GM21619 (cell line): ENCODE measurements around the gene DNAL4.

Source experiments
- ATAC-seq: cut with Tn5 transposase; IDR thresholded peaks from one replicate; pipeline ENCODE4 v1.9.1; 2021; ENCODE audit not compliant: unreplicated experiment

DNAL4 gene, protein sequence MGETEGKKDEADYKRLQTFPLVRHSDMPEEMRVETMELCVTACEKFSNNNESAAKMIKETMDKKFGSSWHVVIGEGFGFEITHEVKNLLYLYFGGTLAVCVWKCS

DNA sequence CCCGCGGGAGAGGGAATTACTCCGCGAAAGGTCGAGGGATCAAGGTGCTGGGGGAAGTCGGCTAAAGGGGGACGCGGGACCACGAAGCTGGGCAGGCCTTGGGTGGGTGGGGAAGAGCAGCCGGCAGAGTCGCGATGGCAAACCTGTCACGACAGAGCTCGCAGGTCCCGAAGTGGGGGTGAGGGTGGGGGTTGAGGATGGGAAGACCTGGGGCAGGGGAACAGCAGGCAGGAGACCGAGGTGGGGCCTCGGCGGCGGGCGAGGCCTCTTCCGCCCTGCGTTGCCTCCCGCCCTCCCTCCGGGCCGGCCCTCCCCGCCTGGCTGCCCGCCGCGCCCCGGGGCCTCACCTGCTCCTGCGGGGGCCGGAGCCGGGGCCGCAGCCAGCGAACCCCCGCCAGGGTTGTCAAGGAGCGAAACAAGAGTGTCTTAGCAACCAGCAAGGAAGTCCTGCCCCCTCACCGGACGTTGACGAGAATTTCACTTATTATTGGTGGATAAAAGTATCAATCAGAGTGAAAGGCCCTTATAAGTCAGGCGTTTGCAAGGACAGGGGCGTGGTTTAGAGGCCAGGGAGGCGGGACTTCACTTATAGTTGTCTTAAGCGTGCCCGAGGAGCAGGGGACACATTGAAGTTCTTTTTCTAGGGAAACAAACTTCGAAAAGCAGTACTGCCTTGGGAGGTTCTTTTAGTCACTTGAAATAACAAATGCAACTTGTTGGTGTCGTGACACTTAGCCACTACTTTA, at the start of gene DNAL4:
Gene DNAL4 (minus strand): TSS at position 423 of the 746 bp plus-strand sequence. CDS start 11,412 bp downstream, outside the sequence.
- ATAC-seq: peak; percentile 92

DNA sequence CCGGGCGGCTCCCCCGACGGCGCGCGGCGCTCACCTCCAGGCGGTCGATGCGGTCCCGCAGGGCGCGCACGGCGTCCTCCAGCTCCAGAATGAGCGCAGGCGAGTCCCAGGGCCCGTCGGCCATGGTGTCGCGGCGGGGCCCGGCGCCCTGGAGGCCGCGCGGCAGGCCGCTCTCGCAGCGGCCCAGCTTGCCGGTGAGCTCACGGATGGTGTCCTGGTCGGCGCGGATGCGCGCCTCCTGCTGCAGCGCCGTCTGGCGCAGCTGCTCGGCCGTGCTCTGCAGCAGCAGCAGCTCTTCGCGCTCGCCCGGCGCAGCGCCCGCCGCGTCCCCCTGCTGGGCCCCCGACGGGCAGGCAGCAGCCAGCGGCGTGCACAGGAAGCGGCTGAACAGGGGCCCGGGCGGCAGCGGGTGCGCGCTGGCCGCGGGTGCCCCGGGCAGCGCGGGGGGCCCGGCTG, 49.3 kb upstream of the DNAL4 start:
- ATAC-seq: no peak

DNA sequence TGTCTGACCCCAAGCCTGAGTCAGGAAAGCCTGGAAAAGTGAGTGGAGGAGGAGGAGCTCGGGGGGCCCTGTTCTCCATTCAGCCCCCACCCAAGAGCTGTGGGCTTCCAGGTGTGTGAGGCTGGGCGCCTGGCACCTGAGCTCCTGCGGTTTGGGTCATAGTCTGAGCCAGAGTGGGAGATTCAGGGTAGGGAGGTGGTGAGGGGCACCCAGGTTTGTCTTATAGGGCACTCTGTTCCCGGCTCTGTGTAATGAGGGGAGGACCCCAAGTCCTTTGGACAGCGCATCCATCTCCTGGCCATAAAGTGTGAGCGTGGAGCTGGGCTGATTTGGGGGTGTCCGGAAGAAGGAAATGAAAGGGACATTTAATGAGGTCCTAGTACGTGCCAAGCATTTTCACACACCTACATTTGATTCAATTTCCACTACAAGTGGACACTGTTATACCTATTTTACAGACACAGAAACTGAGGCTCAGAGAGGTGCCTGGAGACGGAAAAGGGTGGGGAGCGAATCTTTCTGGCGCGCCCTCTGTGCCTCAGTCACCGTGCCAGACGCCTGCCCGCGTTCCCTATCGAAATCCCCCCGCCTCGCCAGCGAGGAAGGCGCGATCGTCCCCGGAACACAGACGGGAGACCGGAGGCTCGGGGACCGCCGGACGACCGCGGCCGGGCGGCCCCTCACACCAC, 48.7 kb upstream of the DNAL4 start:
- no peak for ATAC-seq

DNA sequence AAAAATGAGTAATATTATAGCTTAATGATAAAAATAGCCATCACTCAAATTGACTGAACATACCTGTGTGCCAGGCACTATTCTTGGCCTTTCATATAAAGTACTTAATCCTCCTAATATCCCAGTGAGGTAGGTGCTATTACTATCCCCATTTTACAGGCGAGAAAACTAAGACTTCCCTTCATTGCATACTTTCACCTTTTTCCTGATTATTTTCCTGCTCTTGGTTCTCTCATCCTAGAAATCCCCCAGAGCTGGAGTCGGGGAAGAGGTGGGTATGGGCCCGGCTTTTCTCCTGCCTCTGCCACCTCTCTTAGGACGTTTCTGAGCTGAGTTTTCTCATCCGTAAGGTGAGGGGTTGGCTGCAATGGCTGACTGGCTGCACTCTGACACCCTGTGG, 47.7 kb upstream of the DNAL4 start:
- no peak for ATAC-seq

DNA sequence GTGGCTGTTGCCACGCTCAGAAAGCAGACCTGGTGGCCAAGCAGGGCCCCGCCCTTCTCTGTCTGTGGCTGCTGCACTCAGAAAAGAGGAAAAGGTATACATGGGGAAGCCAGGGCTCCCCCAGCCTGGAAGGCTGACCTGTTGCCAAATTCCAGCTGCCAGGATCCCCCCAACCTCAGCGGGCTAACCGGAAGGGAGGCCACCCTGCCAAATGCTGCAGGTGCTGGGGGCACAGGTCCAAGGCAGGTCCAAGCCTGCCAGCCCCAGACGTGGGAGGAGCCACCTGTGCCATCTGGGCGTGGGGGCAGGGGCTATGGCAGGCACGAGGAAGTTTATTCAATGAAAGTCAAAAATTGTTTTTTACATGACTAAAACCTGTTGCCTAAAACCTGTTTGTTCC, 47.3 kb upstream of the DNAL4 start:
- no peak for ATAC-seq

DNA sequence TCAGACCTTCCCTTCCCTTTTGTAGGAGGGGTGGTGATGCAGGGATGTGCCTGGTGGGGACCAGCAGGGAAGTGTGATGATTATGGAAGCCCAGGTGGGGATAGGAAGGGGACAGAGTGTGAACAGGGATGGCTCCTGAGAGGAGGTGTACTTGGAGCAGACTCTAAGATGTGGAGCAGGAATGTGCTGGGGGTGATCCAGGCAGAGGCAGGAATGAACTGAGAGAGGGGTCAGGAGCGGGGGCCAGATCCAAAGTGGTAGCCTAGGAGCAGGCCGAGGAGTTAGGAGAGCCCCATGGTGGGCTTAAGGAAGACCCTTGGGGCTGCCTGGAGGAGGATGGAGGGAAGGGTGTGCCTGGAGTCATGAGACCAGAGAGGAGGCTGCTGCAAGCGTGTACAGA, 46.2 kb upstream of the DNAL4 start:
- no peak for ATAC-seq

DNA sequence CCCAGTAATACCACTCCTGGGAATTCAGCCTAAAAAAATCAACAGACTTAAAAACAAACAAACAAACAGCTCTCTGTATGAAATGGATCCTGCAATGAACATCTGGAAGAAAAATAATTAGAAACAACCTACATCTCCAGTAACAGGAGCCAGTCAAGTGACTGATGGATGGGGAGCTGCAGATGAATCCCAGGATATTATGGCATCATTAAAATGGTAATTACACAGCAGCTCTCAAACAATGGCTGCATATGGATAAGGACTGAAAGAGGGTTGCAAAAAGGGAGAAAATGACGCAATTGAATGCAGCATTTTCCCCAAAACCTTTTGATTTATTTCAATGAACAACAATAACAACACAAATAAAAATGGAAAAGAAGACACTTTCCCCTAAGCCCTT, 45.7 kb upstream of the DNAL4 start:
- no peak for ATAC-seq

DNA sequence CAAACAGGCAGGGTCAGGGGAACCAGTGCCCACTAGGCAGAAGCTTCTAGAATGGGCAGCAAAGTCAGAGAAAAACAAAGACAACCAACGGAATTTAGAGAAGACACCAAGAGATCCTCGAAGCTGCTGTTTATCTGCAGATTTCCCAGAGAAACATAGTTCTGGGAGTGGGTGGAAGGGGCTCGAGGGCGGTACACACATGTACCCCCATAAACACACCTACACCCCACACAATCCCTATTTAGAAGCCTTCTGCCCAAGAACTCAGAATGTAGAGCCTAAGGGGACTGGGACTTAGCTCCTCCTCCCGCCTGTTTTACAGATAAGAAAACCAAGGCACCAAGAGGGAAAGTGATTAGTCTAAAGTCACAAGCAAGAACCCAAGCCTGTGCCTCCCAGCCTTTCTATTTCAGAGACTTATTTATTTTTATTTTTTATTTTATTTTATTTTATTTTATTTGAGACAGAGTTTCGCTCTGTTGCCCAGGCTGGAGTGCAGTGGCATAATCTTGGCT, 43.5 kb upstream of the DNAL4 start:
- ATAC-seq: no peak

DNA sequence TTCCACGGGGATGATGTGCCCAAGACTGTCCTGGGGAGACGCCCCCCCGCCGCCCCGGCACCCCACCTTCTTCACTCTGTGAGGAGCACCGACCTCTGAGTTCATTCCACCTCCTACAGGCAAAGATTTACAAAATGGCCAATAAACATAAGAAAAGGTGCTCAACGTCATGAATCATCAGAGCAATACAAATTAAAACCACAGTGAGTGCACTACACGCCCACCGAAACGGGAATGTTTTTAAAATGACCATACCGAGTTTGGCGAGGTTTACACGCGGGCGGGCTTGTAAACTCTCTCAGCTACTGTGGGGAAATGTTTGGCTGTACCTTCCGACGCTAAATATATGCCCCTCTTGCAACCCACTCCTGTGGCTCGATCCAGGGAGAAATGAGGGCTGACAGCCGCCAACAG, 42.0 kb upstream of the DNAL4 start:
- ATAC-seq: no peak

DNA sequence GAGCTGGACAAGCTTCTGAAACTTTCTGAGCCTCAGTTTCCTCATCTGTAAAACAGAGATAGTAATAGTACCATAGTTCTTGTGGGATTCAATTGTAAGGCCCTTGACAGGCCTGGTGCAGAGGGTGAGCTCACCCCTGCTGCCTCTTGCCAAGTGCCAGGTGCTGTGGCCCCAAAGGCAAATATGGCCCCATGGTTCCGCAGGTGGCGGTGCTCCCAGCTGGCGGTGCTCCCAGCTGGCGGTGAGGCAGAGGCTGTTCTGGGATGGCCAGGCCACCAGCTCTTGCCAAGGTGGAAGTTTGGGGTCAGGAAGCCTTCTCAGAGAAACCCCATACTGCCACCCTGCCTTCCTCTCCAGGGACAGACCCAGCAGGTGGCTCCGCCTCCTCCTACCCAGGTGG, 41.0 kb upstream of the DNAL4 start:
- no peak for ATAC-seq

DNA sequence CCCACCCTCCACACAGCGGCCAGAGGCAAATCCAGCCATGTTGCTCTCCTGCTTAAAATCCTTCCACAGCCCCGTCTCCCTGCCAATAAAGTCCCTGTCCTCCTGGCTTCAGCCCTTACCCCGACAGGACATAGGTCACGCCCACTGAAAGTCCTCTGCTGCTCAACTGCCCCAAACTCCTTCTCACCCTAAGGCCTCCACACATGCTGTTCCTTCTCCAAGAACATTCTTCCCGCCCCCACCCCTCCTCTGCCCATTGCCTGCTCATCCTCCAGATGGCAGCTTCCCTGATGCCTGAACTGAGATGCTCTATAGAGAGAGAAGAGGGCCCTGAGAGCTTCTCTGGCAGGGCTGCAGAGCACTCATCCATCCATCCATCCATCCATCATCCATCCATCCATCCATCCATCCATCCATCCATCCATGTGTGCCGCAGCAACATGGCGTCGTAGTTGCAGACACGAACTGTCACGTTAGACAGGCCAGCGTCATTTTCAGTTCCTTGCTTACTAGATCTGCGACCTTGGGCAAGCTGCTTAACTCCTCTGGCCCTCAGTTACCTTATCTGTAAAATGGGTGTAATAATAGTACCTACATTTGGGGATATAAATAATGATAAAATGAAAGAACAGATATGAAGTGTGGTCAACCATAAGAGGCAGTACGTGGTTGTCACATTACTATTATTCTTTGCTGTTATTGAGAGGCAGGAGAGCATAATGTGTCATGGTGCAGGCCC, 40.4 kb upstream of the DNAL4 start:
- no peak for ATAC-seq

DNA sequence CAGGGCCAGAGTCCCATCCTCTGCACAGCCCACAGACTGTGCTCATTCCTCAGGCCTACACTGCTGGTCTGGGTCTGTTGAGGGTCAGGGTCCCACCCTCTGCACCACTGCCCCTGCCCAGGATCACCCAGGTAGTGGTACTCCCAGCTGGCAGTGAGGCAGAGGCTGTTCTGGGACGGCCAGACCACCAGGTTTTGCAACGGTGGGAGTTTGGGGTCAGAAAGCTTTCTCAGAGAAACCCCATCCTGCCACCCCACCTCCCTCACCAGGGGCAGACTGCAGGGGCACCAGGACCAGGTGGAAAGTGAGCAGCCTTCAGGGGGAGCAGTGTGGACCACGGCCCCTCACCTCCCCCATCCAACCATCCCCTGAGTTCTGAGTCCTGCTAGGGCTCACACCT, 39.1 kb upstream of the DNAL4 start:
- ATAC-seq: no peak

DNA sequence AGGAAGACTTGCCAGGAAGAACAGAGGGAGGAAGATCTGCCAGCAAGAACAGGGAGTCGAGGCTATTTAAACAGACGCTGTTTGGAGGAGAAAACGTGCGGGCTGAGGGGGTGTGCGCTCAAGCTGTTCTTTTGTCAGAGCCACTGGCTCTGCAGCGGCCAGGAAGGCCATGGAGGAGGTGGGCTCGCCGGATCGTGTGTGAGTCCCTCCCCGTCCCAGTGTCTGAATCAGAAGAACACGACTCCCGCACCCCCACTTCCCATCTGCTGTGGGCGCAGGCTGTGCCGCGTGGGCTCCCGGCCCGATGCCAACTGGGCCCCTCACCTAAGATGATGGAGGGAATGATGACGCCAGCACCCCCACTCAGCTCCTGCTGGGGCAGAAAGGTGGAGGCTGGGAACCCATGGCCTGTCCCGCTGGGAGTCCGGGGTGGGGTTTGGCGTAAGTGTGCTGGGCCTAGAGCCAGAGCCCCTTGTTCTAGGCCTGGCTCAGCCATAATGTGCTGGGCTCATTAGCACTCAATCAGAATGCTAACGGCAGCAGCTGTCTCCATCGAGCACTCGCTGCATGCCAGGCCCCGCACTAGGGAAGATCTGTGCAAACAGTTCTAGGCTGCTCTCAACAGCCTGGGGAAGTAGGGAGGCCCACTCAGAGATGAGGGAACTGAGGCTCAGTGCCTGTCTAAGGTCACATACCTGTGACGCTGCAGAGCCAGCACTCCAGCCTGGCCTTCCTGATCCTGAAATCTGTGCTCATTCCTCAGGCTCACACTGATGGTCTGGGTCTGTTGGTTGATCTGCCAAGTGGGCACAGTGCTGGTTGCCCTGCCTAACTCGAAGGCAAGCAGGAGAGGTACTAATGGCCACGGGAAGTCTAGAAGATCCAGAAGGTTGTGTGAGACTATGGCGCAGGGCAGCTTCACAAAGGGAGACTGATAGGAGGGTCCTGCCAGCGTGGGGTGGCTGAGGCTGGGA, 38.3 kb upstream of the DNAL4 start:
- ATAC-seq: no peak

DNA sequence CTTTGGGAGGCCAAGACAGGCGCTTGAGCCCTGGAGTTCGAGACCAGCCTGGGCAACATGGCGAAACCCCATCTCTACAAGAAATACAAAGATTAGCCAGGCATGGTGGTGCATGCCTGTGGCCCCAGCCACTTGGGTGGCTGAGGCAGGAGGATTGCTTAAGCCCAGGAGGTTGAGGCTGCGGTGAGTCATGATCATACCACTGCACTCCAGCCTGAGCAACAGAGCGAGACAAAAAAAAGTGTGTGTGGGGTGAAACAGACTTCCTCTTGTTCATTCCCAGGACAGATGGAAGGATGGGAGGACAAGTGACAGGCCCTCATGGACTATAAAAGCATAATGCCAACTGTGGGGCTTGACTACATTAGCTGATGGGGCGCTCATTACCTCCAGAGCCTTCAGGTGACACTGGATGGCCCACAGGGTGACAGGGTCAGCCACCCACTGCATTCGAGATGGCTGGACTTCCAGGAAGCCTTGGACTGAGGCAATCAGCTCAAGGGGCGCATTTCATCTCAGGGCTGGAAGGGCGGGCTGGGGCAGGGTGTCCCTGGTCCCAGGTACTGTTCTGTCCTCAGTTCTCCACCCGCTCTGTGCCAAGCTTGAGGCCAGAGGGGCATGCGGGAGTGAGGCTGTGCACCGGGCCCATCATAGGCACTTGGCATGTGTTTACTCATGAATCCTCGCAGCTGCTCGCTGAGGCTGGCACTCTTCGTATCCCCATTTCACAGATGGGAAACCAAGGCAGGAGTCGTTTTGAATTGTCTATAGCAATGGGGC, 37.4 kb upstream of the DNAL4 start:
- ATAC-seq: no peak

DNA sequence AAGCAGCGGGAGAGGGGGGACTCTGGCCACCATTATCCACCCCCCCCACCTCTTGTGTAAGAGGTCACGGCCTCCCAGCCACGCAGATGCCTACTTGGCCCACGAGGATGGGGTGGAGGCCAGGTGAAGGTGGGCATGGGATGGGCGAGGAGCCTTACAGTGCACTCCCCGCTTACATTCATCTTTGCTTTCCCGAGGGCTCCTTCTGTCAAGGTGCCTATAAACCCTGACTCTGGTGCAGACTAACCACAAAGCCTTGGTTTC, 36.8 kb upstream of the DNAL4 start:
- ATAC-seq: no peak

DNA sequence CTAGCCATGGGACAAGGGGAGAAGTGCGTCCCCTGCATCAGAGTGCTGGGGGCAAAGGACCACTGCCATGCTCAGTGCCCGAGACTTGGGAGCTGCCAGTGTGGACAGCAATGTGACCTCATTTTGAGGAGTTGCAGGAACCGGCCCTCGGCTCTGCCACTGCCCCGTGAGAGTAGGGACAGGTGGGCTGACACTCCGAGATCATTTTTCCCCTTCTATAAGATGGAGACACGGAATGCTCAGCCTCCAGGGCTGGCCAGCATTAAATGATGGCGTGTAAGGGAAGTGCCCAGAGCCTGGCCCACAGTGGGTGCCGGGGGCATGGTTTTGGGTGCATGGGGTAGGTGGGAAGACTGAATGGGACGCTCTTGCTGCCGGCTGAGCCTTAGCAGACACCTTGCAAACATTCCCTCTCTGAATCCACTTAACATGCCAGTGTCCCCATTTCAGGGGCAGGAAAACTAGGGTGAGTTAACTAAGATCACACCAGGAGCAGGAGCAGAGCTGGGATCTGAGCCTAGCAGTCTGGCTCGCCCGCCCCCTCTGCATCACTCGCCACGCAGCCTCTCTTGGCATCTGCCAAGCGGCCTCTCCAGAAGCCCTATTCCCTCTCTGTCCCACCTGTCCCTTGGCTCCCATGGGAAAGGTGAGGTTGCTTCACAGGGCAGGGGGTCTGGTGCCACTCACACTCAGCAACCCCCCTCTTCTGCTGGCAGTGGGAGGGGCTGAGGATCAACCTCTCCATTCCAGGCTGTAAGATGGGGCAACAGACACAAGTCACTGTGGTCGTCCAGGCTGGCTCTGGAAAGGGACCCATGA, 36.3 kb upstream of the DNAL4 start:
- no peak for ATAC-seq

DNA sequence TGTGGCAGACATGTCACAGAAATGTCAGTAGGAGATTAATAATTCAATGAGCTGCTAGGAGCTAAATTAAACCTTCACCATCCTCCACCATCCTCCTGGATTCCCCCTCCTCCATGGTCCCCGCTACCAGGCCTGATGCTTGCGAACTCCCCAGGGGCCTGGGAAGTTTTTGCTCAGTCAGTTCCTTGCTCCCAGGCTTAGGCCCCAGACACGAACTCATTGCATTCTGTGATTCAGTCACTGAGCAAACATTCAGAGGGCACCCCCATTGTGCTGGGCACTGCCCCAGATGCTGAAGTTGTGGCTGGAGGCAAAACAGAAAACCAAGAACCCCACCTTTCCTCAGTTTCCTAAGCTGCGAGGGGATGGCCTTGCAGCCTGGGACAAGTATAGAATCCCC, 35.5 kb upstream of the DNAL4 start:
- ATAC-seq: no peak

DNA sequence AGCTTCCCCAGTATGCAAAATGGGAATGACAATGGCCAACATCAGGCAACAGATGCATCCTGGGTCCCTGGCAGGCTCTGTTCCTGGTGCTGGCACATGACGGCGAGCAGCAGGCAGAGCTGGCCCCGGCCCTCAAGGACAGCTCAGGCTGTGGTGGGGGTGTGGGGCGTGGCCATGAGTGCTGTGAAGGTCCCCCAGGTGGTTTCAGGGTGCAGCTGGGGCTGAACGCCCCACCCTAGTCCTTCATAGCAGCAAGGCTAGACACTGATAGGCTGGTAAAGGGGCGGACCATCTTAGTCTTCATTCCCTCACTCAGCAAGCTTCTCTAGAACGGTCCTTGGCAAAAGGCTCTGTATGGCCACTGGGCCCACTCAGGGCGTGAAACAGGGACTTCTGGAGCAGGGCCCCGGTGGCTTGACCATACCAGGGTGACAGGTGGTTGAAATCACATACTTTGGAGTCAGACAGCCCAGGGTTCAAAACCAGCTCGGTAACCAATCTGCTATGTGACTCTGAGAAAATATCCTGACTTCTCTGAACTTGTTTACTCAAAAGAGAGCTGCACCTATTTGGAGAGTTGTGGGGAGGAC, 34.8 kb upstream of the DNAL4 start:
- ATAC-seq: no peak

DNA sequence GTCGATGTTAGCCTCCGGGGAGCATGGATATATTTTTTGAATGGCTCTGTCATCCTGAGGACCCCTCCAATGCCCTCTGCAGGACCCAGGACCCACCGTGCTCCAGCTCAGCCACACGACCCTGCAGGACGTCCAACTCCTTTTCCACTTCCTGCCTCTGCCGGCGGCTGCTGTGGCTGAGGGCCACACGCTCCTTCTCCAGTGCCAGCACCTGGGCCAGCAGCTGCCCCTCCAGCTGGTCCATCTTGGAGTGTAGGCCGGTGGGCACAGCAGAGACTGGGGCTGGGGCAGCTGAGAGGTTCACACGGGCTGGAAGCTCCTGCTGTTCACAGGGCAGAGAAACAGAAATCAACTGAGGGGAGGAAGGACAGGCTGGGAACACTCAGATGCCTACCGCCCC, 34.2 kb upstream of the DNAL4 start:
- ATAC-seq: no peak
